NCI-H748 (cell line): ENCODE measurements around the gene CCDC149.

Experiments used
- DNase-seq: peaks from one replicate; lab custom pipeline; 2025; ENCODE audit not compliant: unreplicated experiment; lab: John Stamatoyannopoulos, UW

Gene CCDC149

GRCh38 chr4:24845132-24845531 is 67.7 kb downstream of the CCDC149 start:
- no peak for DNase-seq

- no peak for DNase-seq
These were observed 69.7 kb downstream of the CCDC149 start for GRCh38 chr4:24843096-24843495.

GRCh38 chr4:24842356-24842755 is 70.5 kb downstream of the CCDC149 start:
- DNase-seq: no peak

- no peak for DNase-seq
These were observed 71.9 kb downstream of the CCDC149 start for GRCh38 chr4:24840826-24841543.

GRCh38 chr4:24840362-24840761 is 72.5 kb downstream of the CCDC149 start:
- DNase-seq: no peak

GRCh38 chr4:24837781-24838180 is 75.1 kb downstream of the CCDC149 start:
- DNase-seq: no peak

- no peak for DNase-seq
These were observed 75.5 kb downstream of the CCDC149 start for GRCh38 chr4:24837336-24837735.

- no peak for DNase-seq
These were observed 76.1 kb downstream of the CCDC149 start for GRCh38 chr4:24836661-24837242.

- no peak for DNase-seq
These were observed 77.1 kb downstream of the CCDC149 start for GRCh38 chr4:24835696-24836095.

- no peak for DNase-seq
These were observed 81.2 kb downstream of the CCDC149 start for GRCh38 chr4:24831637-24832036.

GRCh38 chr4:24824720-24825119 is 88.1 kb downstream of the CCDC149 start:
- DNase-seq: no peak

- no peak for DNase-seq
These were observed 92.3 kb downstream of the CCDC149 start for GRCh38 chr4:24820541-24820940.

- no peak for DNase-seq
These were observed 96.0 kb downstream of the CCDC149 start for GRCh38 chr4:24816797-24817196.

- DNase-seq: no peak
These were observed 99.1 kb downstream of the CCDC149 start for GRCh38 chr4:24813732-24814131.

GRCh38 chr4:24810871-24811631 is 101.8 kb downstream of the CCDC149 start:
- DNase-seq: no peak

- no peak for DNase-seq
These were observed 102.9 kb downstream of the CCDC149 start for GRCh38 chr4:24809815-24810405.

GRCh38 chr4:24809376-24809775 is 103.5 kb downstream of the CCDC149 start:
- no peak for DNase-seq

- no peak for DNase-seq
These were observed 103.9 kb downstream of the CCDC149 start for GRCh38 chr4:24808955-24809354.

- no peak for DNase-seq
These were observed 104.6 kb downstream of the CCDC149 start for GRCh38 chr4:24808261-24808660.

GRCh38 chr4:24807611-24808010 is 105.2 kb downstream of the CCDC149 start:
- no peak for DNase-seq

GRCh38 chr4:24806206-24806990 is 106.4 kb downstream of the CCDC149 start:
- no peak for DNase-seq
